GM06990 (cell line): ENCODE results near the gene LNX2.

ENCODE experiments used
- DNase-seq: peaks from one replicate; pipeline ENCODE4 v3.0.0-alpha.2; 2011; ENCODE audit not compliant: insufficient read length; ENCODE audit errors: extremely low read depth
- H3K27me3 ChIP-seq: replicated peaks from 2 replicates; pipeline ENCODE4 v1.6.0; 2011; ENCODE audit warnings: low read length; ENCODE audit not compliant: control insufficient read depth, insufficient read depth
- H3K36me3 ChIP-seq: 2 replicates; pipeline ENCODE4 v1.5.1; 2011; ENCODE audit warnings: low read length; ENCODE audit not compliant: control insufficient read depth, insufficient read depth
- H3K4me3 ChIP-seq: replicated peaks from 2 replicates; pipeline ENCODE4 v1.5.1; 2011; ENCODE audit warnings: low read depth, mild to moderate bottlenecking, control low read depth, low read length
- CTCF ChIP-seq: IDR thresholded peaks from 2 replicates; pipeline ENCODE4 v1.5.1; 2011; ENCODE audit warnings: low read length, control low read depth, mild to moderate bottlenecking, inconsistent platforms; ENCODE audit not compliant: insufficient read depth, poor library complexity, severe bottlenecking

Gene LNX2

DNA sequence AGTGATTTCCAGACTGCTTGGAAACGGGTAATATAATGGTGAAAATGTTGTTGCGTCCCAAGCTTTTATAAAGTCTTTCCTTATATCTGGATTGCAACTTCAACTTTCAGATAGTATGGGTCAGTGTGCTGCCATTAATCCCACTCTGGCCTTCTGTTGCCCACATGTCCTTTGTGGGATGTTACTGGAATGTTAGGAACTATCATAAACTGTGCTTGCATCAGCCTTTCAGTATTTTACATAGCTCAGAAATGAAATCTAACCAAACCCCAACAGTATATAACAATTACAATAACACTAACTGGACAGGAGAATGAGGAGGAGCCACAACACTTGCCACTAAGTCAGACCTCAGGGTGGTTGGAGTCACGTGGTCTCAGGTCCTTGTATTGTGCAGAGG lies 78.9 kb downstream of the LNX2 start:
- Histone ChIP-seq H3K36me3 (no peaks in the 10 kb centered on the region; the same call in 1 of the 2 replicates), H3K27me3 (no peaks in the 10 kb centered on the region), H3K4me3 (no peak overlapping the region)
- no peak for DNase-seq
- no peak for TF ChIP-seq CTCF

GRCh38 chr13:27536361-27537101 lies 83.8 kb downstream of the LNX2 start:
- Histone ChIP-seq H3K4me3 (no peak overlapping the region), H3K36me3 (no peaks in the 10 kb centered on the region; the same call in 1 of the 2 replicates), H3K27me3 (no peaks in the 10 kb centered on the region)
- DNase-seq, result no peak
- TF ChIP-seq CTCF, result no peak

DNA sequence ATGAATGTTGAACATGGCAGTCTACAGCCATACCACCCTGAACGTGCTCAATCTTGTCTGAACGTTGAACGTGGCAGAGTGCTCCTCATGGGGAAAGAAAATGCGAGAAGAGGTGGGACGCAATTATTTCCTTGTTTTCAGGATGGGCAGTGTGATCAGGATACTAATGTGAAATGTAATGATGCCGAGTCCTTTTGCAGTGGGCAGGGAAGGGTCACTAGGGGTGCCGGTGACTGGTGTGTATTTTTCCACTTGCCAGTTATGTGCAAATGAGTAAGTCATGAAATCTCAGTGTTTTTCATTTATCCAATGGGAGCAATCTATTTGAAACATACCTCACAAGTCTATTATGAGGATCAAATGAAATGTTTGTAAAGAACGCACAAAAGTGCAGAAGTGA lies 84.8 kb downstream of the LNX2 start:
- Histone ChIP-seq H3K4me3 (no peak overlapping the region), H3K36me3 (no peaks in the 10 kb centered on the region), H3K27me3 (no peaks in the 10 kb centered on the region)
- DNase-seq, result no peak
- TF ChIP-seq CTCF, result no peak

- H3K36me3 ChIP-seq, result no peaks in the 10 kb centered on the region
- no peak for DNase-seq
- no peaks in the 10 kb centered on the region for H3K27me3 ChIP-seq
- TF ChIP-seq CTCF, result no peak
- H3K4me3 ChIP-seq, result no peak overlapping the region
These were observed 85.3 kb downstream of the LNX2 start for GRCh38 chr13:27534981-27535380.

GRCh38 chr13:27534108-27534980 lies 86.0 kb downstream of the LNX2 start:
- no peak overlapping the region for H3K4me3 ChIP-seq
- DNase-seq, result no peak
- no peak for TF ChIP-seq CTCF

More at GRCh38 chr13:27534108-27534980, 86.0 kb downstream of the LNX2 start:
- no peaks in the 10 kb centered on the region for H3K36me3 ChIP-seq
- no peaks in the 10 kb centered on the region for H3K27me3 ChIP-seq
